CD14-positive monocyte (primary cell): ENCODE results near the gene VRK3. TPM values are rescaled to one million over a fixed set of nuclear protein-coding genes. Genes with fewer than 3 reads are reported as not detected.

Experiments
- DNase-seq, 3 donors: peaks; one replicate each; pipeline ENCODE4 v3.0.0-alpha.2; 2011 to 2022
- H2AFZ ChIP-seq: 2 replicates; pipeline ENCODE4 v1.6.0; 2012; ENCODE audit warnings: mild to moderate bottlenecking, low read depth, low read length, inconsistent platforms; ENCODE audit not compliant: insufficient read depth, poor library complexity, severe bottlenecking
- H3K27ac ChIP-seq, 2 donors: 1 replicate in 1 of 2; 2 replicates in 1 of 2; pipeline ENCODE4 v1.5.1; 2012 to 2013; ENCODE audit warnings: low read length in 2 of 2, control low read depth in 1 of 2, inconsistent platforms in 1 of 2, low read depth in 1 of 2, mild to moderate bottlenecking in 1 of 2
- H3K27me3 ChIP-seq, 2 donors: one replicate each; pipeline versions ENCODE4 v1.6.0 to v1.6.1; 2011 to 2013; ENCODE audit warnings: low read length in 2 of 2; ENCODE audit not compliant: control insufficient read depth in 2 of 2, insufficient read depth in 2 of 2
- H3K36me3 ChIP-seq, 2 donors: replicated peaks in 1 of 2; 1 replicate in 1 of 2; 2 replicates in 1 of 2; pipeline versions ENCODE4 v1.5.1 to v1.6.1; 2012 to 2013; ENCODE audit warnings: low read length in 2 of 2, control low read depth in 1 of 2, inconsistent platforms in 1 of 2, mild to moderate bottlenecking in 1 of 2; ENCODE audit not compliant: insufficient read depth in 2 of 2, control insufficient read depth in 1 of 2
- H3K4me1 ChIP-seq, 2 donors: 1 replicate in 1 of 2; 2 replicates in 1 of 2; pipeline versions ENCODE4 v1.5.1 to v1.6.1; 2012 to 2013; ENCODE audit warnings: low read length in 2 of 2, control low read depth in 1 of 2, inconsistent platforms in 1 of 2, mild to moderate bottlenecking in 1 of 2, moderate library complexity in 1 of 2; ENCODE audit not compliant: insufficient read depth in 2 of 2, control insufficient read depth in 1 of 2
- H3K4me2 ChIP-seq: replicated peaks from 2 replicates; pipeline ENCODE3; 2012; ENCODE audit warnings: low read length, moderate library complexity, mild to moderate bottlenecking; ENCODE audit not compliant: poor library complexity, severe bottlenecking; ENCODE audit errors: extremely low read depth
- H3K4me3 ChIP-seq, 3 experiments: fragments of 200-600 bp in 1 of 3; sonication (generic) in 1 of 3; replicated peaks in 1 of 3; 1 replicate in 2 of 3; 2 replicates in 1 of 3; pipeline ENCODE4 v1.5.1; 2011 to 2013; ENCODE audit warnings: low read length in 3 of 3, mild to moderate bottlenecking in 3 of 3, control low read depth in 2 of 3, low read depth in 2 of 3, inconsistent platforms in 1 of 3, moderate library complexity in 1 of 3
- H3K79me2 ChIP-seq: 2 replicates; pipeline ENCODE4 v1.6.0; 2012; ENCODE audit warnings: mild to moderate bottlenecking, control low read depth, inconsistent platforms, low read length, moderate library complexity; ENCODE audit not compliant: insufficient read depth
- H3K9ac ChIP-seq: 2 replicates; pipeline ENCODE4 v1.6.0; 2017; ENCODE audit warnings: low read length, mild to moderate bottlenecking; ENCODE audit not compliant: insufficient read depth, poor library complexity, severe bottlenecking
- H3K9me3 ChIP-seq, 2 donors: replicated peaks in 1 of 2; 1 replicate in 1 of 2; 2 replicates in 1 of 2; pipeline versions ENCODE4 v1.5.1 to v1.6.1; 2012 to 2013; ENCODE audit warnings: low read length in 2 of 2, control low read depth in 1 of 2; ENCODE audit not compliant: control insufficient read depth in 1 of 2, insufficient read depth in 1 of 2
- H4K20me1 ChIP-seq: 2 replicates; pipeline ENCODE4 v1.6.0; 2012; ENCODE audit warnings: mild to moderate bottlenecking, low read length, control low read depth, moderate library complexity; ENCODE audit not compliant: insufficient read depth
- H3K27ac Mint-ChIP-seq, 7 donors: one replicate each; pipeline ENCODE4 v1.8.0; 2020; ENCODE audit warnings: mild to moderate bottlenecking in 7 of 7, mixed read lengths in 7 of 7, moderate library complexity in 6 of 7, inconsistent platforms in 2 of 7
- H3K27me3 Mint-ChIP-seq, 3 donors: one replicate each; pipeline ENCODE4 v1.8.0; 2021 to 2022; ENCODE audit warnings: low read depth in 3 of 3, mild to moderate bottlenecking in 3 of 3, mixed read lengths in 3 of 3, moderate library complexity in 3 of 3, inconsistent platforms in 1 of 3
- H3K36me3 Mint-ChIP-seq, 2 donors: one replicate each; pipeline ENCODE4 v1.8.0; 2020; ENCODE audit warnings: mixed read lengths in 2 of 2, inconsistent platforms in 1 of 2, mild to moderate bottlenecking in 1 of 2
- H3K4me1 Mint-ChIP-seq: one replicate; pipeline ENCODE4 v1.8.0; 2020; ENCODE audit warnings: mild to moderate bottlenecking, mixed read lengths
- H3K4me3 Mint-ChIP-seq, 2 donors: one replicate each; pipeline ENCODE4 v1.8.0; 2020; ENCODE audit warnings: mild to moderate bottlenecking in 2 of 2, mixed read lengths in 2 of 2, moderate library complexity in 1 of 2
- H3K9me3 Mint-ChIP-seq, 7 donors: one replicate each; pipeline ENCODE4 v1.8.0; 2020 to 2022; ENCODE audit warnings: mixed read lengths in 7 of 7, mild to moderate bottlenecking in 6 of 7, moderate library complexity in 6 of 7, inconsistent platforms in 2 of 7
- CTCF ChIP-seq: fragments of 200-600 bp; IDR thresholded peaks from one replicate; pipeline ENCODE4 v1.8.0; 2022; ENCODE audit warnings: antibody characterized with exemption, mild to moderate bottlenecking
- WGBS: methylation state at CpG from one replicate; pipeline ENCODE4 v1.1.5; 2013; ENCODE audit warnings: missing lambda C conversion rate; ENCODE audit not compliant: insufficient coverage; 5-methylcytosine and 5-hydroxymethylcytosine counted together
- intact Hi-C, 2 donors: fragments of 100-400 bp; cut with micrococcal nuclease; formaldehyde crosslinking; loops; one replicate each; pipeline versions ENCODE4 v1.15.0 to v1.15.1; 2023
- polyA plus RNA-seq, 3 donors: library from polyadenylated mRNA; depleted of rRNA in 1 of 3; unstranded in 2 of 3; stranded (reverse) in 1 of 3; fragments of 300-500 nt in 2 of 3; fragments of >200 nt in 1 of 3; fragmentation: Illumina TruSeq in 2 of 3; gene quantifications; 1 replicate in 2 of 3; 2 replicates in 1 of 3; pipeline ENCODE4 v1.2.3, GENCODE V29; 2012 to 2021

VRK3 gene
- polyA plus RNA-seq, 3 donors, result 42.8 to 47.3 (median 46.8) TPM

- H3K79me2 ChIP-seq, result no peaks in the 10 kb centered on the region
- peaks cover 49 to 53% of the 10 kb centered on the region in 2 donors for H3K4me1 ChIP-seq
- peaks cover 7 to 17% (median 10%) of the 10 kb centered on the region in 3 donors for H3K27me3 Mint-ChIP-seq
- H3K4me1 Mint-ChIP-seq, result peaks cover 58% of the 10 kb centered on the region
- H2AFZ ChIP-seq, result no peak overlapping the region
- WGBS, result 88% methylated on average over 10 of the region's 13 CpGs
- no peak for TF ChIP-seq CTCF
- H3K9me3 Mint-ChIP-seq, result peaks cover 0 to 1% (median 0%) of the 10 kb centered on the region in 7 donors
- H3K27ac ChIP-seq, result peak overlapping the region in 1 of 2 donors; percentile 66
- H4K20me1 ChIP-seq, result no peaks in the 10 kb centered on the region
- H3K27ac Mint-ChIP-seq, result peak overlapping the region in 6 of 7 donors; percentile 31 to 90 (median 79)
- H3K9ac ChIP-seq, result no peak overlapping the region
- H3K4me3 Mint-ChIP-seq, result peak overlapping the region in 1 of 2 donors; percentile 83
- H3K36me3 ChIP-seq, result no peaks in the 10 kb centered on the region
- H3K27me3 ChIP-seq, result no peaks in the 10 kb centered on the region
- no peaks in the 10 kb centered on the region for H3K9me3 ChIP-seq
- DNase-seq, result no peak
- H3K36me3 Mint-ChIP-seq, result no peaks in the 10 kb centered on the region
- peak overlapping the region in 1 of 3 experiments; percentile 47 for H3K4me3 ChIP-seq
- H3K4me2 ChIP-seq, result peak overlapping the region; percentile 66
- intact Hi-C loops, result no loop called here
Measured at GRCh38 chr19:49952906-49953305, 72.3 kb downstream of the VRK3 start.

GRCh38 chr19:49952479-49952836 lies 72.7 kb downstream of the VRK3 start:
- Histone ChIP-seq H3K36me3 (no peaks in the 10 kb centered on the region), H3K27me3 (no peaks in the 10 kb centered on the region), H3K4me3 (no peak overlapping the region), H3K79me2 (no peaks in the 10 kb centered on the region), H4K20me1 (no peaks in the 10 kb centered on the region), H3K4me2 (no peak overlapping the region), H3K9ac (no peak overlapping the region), H3K27ac (no peak overlapping the region), H2AFZ (no peak overlapping the region), H3K4me1 (peaks cover 49 to 53% of the 10 kb centered on the region in 2 donors), H3K9me3 (no peaks in the 10 kb centered on the region)
- no peaks in the 10 kb centered on the region for H3K36me3 Mint-ChIP-seq
- intact Hi-C loops, result no loop called here
- peaks cover 58% of the 10 kb centered on the region for H3K4me1 Mint-ChIP-seq
- no peak overlapping the region for H3K4me3 Mint-ChIP-seq
- H3K9me3 Mint-ChIP-seq, result peaks cover 0 to 1% (median 0%) of the 10 kb centered on the region in 7 donors
- no peak overlapping the region for H3K27ac Mint-ChIP-seq
- DNase-seq, result no peak
- no peak for TF ChIP-seq CTCF
- peaks cover 7 to 16% (median 11%) of the 10 kb centered on the region in 3 donors for H3K27me3 Mint-ChIP-seq
